ENCODE results near the gene HTD2.
"Not testable (repeated sequence)": the region's sequence is repeated elsewhere in the genome, so short reads cannot be mapped to it uniquely, and the experiment has no call there.

HTD2 gene

DNA sequence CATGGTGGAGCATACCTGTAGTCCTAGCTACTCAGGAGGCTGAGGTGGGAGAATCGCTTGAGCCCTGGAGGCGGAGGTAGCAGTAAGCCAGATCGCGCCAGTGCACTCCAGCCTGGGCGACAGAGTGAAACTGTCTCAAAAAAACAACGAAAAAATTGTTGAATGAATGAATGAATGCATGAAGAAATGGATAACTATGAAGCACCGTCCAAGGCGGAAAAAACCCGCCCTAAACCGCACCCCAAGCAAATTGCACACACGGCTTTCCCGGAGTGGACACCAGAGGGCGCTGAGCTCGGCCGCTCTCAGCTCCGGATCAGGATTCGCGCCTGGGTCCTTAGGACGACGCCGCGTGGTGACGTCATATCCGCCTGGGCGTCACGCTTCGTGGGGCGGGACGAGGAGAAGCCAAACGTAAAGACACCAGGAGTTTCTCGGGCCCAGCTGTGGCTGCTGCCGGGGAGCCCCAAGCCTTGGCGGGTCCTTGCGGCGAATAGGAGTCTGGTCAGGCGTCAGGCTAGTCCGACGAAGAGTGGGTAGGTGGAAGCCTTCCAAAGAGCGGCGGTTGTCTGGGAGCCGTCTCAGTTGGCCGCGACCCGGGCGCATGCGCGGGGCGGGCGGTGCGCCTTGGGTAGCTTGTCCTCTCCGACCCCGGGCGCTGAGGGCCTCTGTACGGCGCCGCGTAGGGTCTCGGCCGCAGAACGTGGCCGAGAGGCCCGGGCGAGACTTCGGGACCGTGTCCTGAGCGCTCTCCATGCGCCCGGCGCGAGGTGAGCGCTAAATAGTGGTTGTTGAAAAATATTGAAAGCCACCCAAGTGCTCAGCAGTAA lies at the start of gene HTD2, which contains the start of gene RPP14:
TSS of gene HTD2 (plus strand) at position 639 of the 830 bp plus-strand sequence. CDS start 11,094 bp downstream, outside the sequence.
TSS of gene RPP14 (plus strand) at position 364 of the 830 bp plus-strand sequence. CDS start 4,085 bp downstream, outside the sequence.
- DNase-seq: peak; percentile 90

DNA sequence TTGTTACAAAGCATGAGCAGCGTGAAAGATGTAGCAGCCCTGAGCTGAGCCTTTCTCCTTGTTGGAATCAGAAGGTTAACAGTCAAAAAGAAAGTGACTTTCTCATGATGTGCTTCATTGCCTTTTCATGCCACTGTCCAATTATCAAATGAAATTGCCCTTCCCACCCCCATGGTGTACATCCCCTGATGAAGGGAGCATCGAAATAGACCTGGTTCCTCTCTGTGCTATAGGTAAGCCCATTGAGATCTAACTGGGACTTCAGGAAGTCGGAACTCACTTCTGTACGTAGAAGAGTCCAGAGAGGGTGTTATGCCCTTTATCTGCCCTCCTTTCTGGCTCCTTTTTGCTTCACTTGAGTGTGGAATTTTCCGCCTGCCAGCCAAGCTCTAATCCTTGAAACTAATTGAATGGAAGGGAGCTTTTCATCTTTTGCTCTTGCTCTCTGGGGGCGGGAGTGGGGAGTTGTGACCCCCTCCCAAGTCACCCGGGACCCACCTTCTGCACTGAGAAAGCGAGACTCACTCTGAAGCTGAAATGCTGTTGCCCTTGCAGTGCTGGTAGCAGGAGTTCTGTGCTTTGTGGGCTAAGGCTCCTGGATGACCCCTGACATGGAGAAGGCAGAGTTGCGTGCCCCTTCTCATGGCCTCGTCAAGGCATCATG lies 47.8 kb upstream of the HTD2 start:
- DNase-seq: no peak

DNA sequence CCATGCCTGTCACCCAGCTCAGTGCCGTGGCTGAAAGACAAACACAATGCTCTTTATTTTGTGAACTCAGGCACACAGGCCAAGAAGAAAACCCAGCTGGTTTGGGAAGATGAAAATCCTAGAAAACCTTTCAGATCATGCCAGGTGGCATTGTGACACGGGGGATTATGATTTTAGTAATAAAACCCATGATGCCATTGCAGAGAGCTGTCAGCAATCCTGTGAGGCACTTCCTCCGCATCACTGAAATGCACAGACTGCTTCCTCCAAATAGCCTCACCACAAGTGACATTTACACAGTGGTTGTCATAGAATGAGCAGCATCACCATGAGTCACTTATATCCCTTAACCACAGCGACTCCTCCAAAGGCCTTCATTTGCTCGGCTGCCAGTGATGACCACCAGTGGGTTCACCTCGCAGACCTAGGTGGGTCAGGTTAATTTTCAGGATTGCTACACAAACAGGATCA lies 46.0 kb upstream of the HTD2 start:
- DNase-seq: no peak

DNA sequence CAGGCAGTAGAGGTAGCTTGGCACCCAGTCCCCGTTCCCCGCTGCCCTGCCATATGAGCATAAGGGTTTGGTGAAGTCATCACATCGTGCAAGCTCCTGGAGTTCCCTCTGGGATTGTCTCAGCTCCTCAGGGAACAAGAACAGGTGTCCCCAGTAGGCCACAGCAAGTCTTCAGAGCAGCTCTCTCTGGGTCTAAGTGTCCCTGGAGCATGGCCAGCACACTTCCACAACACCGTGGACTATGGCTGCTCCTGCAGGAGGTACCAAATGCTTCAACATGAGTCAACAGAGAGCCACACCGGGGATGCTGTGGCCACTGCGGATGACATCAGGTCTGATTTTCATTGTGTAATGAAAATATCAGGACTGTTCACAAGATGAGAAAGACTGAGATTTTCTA lies 45.6 kb upstream of the HTD2 start:
- DNase-seq: no peak

DNA sequence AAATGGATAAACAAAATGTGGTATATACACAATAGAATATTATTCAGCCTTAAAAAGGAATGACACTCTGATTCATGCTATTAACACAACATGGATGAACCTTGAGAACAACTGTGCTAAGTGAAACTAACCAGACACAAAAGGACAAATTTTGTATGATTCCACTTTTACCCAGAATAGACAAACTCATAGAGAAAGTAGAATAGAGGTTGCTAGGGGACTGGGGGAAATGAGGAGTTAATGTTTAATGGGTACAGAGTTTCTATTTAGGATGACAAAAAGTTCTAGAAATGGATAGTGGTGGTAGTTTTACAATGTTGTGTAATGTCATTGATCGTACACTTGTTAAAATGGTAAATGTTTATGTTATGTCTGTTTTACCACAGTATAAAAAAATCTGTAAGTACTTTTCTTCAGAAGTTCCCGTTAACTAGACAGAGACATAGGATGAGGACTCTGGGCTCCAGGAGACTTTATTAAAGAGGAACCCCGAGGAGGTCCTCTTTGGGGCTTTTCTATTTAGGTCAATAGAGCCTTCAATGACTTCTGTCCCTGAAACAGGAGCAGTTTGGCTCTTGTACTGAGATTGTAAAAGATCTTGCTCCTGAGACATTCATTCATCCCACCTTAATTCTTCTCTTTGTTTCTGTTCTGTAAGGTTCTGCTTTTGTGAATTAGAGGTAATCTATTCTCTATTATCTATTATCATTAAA lies 44.2 kb upstream of the HTD2 start:
- DNase-seq: no peak

DNA sequence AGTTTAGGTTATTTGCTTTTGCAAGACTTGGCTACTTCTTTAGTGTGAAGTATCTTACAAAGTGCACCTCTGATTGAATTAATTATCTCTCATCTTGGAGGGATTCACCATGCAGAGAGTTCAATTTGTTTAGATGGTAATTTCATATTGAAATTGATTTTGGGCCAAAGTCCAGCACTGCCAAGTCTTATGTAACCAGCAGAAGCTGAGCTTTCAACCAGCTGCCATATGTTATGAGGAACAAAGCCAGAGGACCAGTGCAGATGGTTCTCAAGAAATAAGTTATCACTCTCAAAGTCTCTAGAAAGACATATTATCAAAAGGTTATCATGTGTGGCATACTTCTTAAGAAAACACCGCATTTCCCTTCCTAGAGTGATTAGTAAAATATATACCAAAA lies 39.7 kb upstream of the HTD2 start:
- DNase-seq: no peak

DNA sequence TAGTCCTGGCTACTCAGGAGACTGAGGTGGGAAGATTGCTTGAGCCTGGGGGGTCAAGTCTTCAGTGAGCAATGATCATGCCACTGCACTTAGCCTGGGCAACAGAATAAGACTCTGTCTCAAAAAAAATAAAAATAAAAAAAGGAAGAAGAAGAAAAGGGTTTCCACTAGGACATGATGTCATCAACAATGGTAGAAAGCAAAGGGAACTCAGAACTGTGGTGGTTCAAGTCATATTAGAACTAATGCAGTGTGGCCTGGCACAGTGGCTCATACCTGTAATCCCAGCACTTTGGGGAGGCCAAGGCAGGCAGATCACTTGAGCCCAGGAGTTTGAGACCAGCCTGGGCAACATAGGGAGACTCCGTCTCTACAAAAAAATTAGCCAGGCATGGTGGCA lies 38.8 kb upstream of the HTD2 start:
- DNase-seq: not testable (repeated sequence)

DNA sequence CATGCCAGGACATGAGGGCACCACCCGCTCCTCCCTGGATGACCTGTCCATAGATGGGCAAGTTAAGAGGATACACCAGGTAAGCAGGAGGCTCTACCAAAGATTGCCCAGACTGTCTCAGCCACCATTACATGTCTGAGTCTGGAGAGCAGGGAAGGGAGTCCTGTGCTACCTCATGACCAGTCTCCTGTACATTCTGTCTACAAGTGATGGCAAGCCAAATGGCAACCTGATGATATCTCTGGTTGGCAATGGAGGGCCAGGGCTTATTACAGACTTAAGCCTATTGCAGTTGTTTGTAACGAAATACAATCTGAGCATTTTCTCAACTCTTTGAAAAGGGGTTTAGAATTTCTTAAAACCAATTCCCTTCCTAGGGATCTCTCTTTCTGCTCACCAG lies 37.0 kb upstream of the HTD2 start:
- DNase-seq: no peak

DNA sequence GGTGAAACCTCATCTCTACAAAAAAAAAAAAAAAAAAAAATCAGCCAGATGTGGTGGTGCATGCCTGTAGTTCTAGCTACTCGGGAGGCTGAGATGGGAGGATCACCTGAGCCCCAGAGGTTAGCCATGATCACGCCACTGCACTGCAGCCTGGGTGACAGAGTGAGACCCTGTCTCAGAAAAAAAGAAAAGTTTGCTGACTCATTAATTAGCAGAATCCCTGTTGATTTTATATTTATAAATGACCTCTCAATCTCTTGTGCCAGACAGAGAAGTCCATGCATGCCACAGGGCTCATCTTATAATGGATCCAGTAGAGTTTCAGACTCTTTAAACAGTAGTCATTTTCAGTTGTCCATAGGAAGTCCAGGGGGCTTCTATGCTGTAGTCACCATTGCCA lies 35.8 kb upstream of the HTD2 start:
- DNase-seq: no peak

DNA sequence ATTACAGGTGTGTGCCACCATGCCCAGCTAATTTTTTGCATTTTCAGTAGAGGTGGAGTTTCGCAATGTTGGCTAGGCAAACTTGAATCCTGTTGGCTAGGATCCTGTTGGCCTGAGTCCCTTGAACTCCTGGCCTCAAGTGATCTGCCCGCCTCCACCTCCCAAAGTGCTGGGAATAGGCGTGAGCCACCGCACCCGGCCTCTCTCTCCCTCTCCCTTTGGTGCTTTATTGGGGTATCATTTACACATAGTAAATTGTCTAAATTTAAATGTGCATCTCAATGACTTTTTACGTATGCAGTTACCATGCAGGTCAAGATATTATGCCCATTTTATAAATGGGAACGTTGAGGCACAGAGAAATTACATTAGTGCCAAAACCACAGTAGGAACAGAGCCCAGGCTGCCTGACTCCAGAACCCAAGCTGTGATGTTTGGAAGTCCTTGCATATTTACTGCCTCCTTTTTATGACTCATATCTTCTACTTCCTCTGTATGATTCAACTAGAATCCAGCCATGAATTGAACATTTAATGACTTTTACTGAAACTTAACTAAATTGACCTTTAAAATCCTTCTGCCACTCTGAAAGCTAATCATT lies 34.3 kb upstream of the HTD2 start:
- no peak for DNase-seq

DNA sequence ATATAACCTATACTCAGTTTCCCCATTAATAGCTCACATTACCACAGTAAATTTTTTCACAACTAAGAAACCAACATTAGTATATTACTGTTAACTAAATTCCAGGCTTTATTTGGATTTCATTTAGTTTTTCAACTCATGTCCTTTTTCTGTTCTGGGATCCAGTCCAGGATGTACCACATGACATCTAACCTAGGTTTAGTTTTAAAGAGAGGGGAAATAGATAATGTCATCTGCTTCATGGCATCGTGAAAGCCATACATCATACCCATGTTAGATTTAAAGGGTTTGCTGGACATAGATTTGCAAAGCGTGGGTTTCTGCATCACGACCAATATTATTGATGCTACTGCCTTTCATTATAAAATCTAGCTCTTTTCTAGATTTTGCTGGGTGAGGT lies 33.4 kb upstream of the HTD2 start:
- no peak for DNase-seq

DNA sequence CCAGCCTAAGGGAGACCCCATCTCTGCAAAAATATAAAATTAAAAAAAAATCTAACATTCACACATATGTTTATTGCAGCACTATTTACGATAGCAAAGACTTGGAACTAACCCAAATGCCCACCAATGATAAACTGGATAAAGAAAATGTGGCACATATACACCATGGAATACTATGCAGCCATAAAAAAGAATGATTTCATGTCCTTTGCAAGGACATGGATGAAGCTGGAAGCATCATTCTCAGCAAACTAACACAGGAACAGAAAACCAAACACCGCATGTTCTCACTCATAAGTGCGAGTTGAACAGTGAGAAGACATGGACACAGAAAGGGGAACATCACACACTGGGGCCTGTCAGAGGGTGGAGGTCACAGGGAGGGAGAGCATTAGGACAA lies 33.0 kb upstream of the HTD2 start:
- DNase-seq: not testable (repeated sequence)

DNA sequence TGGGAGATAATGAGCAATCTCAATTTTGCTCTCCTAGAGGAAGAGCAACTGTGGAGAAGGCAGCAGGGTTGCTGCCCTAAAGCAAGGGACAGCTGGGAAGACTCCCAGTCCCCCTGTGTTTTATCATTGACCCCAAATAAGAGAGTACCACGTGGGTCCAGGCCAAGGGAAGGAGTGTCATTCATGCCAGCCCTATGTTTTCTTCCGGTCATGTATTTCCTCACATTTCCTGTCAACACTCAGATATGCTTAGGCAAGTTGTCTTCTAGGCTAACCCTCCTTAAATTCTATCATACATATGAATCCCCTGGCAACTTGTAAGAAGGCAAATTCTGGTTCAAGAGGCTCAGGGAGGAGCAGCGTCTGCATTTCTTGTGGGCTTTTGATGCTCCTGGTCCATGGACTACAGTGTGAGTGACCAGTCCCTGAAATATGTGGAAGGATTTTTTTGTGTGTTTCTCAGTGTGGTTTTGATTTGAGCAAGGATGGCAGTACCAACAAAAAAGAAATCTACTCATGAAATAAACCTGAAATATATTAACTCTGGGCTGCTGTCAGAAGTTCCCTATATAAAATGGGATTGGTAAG lies 32.2 kb upstream of the HTD2 start:
- no peak for DNase-seq

DNA sequence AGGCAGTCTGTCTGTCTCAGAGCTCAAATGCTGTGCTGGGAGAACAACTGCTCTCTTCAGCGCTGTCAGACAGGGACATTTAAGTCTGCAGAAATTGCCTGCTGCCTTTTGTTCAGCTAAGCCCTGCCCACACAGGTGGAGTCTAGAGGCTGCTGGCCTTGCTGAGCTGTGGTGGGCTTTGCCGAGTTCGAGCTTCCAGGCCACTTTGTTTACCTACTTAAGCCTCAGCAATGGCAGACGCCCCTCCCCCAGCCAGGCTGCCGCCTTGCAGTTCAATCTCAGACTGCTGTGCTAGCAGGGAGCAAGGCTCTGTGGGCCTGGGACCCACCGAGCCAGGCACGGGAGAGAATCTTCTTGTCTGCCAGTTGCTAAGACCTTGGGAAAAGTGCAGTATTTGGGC lies 25.3 kb upstream of the HTD2 start:
- no peak for DNase-seq

DNA sequence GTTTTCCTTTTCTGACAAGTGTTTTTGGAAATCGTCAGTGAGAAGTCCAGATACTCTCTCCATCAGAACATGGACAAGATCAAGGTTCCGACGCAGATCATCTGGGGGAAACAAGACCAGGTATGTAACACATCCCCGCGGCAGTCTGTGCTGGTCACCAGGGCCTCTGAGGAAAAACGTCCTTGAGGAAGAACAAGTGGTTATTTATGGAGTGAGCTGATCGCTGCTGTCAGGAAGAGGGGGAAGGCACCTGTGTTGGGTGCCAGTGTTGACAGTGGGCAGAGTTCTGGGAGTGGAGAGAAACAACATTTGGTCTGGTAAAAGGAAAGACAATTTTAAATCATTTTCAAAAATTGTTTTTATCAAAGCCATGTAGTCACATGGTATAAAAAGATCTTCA lies 21.0 kb upstream of the HTD2 start:
- no peak for DNase-seq

DNA sequence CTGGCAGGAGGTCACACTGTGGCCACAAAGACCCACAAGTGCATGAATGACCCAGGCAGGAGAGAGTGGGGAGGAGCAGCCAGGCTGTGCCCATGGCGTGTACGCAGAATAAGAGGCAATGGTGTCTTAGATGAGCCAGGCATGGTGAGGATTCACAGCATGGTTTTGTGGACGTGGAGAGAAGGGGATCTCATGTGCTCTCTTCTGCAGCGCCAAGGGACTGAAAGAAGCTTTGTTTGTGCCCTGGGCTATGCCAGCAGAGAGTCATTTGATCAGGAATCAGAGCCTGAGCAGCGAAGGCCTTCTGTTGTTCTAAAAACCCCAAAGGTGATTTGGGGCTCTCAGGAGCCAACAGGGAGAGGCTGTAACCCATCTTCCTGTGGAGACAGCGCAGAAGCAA lies 19.0 kb upstream of the HTD2 start:
- DNase-seq: no peak

DNA sequence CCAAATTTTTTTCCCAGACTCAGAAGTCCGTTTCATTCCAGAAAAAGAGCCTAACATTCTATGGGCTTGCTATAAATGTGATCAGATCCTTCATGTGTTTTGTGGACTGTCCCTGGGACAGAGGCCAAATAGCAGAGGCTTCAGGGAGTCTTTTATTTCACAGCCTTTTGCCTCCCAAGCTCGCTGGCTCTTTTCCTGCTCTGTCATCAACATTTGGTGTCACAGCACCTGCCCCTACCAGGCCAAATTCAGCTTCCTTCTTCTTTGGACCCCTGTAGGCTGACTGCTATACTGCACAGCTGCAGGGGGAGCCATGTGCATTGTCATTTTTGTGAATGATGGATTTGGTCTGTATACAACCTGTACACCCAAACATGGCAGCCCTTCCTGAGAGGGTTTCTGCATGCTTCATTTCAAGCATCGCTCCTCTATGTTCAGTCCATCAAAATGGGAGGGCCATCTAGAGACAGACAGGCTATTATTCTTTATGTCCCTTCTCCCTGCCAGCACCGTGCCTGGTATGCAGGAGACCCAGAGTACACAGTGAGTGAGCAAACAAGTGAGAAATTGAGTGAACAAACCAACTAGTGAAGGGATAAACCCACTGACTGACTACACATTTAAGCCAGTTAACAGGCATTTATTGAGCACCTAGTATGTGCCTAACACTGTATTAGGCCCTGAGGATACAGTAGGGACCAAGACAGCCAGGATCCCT lies 18.1 kb upstream of the HTD2 start:
- no peak for DNase-seq

DNA sequence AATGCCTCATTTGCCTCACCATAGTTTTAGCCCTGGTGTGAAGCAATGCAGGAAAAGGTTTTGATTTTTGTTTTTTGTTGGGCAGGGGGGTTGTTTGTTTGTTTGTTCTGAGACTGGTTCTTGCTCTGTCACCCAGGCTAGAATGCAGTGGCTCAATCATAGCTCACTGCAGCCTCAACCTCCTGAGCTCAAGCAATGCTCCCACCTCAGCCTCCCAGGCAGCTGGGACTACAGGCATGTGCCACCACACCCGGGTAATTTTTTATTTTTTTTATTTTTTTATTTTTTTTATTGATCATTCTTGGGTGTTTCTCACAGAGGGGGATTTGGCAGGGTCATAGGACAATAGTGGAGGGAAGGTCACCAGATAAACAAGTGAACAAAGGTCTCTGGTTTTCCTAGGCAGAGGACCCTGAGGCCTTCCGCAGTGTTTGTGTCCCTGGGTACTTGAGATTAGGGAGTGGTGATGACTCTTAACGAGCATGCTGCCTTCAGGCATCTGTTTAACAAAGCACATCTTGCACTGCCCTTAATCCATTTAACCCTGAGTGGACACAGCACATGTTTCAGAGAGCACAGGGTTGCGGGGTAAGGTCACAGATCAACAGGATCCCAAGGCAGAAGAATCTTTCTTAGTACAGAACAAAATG lies 17.2 kb upstream of the HTD2 start:
- not testable (repeated sequence) for DNase-seq

DNA sequence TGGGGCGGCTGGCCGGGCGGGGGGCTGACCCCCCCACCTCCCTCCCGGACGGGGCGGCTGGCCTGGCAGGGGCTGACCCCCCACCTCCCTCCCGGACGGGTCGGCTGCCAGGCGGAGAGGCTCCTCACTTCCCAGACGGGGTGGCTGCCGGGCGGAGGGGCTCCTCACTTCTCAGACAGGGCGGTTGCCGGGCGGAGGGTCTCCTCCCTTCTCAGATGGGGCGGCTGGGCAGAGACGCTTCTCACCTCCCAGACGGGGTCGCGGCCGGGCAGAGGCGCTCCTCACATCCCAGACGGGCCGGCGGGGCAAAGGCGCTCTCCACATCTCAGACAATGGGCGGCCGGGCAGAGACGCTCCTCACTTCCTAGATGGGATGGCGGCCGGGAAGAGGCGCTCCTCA lies 15.9 kb upstream of the HTD2 start:
- not testable (repeated sequence) for DNase-seq

DNA sequence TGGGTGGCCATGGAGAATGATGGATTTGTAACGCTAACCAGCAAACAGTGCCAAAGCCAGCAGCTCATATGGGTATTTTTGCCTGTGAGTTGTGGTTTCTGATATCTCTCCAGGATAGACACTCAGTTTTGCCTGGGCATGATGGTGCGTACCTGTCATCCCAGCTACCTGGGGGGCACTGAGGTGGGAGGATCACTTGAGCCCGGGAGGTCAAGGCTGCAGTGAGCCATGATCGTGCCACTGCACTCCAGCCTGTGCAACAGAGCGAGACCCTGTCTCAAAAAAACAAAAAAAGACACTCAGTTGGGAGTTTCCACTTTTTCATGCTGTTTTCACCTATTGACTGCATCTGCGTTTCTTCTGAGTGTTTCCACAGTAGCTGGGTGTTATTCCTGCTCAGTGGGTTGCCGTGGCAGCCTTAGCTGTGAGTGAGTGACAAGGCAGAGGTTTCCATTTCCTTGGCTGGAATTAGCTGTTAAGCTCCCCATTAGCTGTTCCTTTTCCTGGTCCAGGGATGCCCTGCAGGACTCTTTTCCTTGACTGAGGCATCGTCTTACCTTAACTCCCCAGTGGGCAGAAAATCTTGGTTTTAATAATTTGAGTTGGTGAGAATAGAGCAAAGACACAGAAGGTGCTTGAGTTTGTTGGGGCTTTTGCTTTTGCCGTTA lies 14.5 kb upstream of the HTD2 start:
- no peak for DNase-seq

DNA sequence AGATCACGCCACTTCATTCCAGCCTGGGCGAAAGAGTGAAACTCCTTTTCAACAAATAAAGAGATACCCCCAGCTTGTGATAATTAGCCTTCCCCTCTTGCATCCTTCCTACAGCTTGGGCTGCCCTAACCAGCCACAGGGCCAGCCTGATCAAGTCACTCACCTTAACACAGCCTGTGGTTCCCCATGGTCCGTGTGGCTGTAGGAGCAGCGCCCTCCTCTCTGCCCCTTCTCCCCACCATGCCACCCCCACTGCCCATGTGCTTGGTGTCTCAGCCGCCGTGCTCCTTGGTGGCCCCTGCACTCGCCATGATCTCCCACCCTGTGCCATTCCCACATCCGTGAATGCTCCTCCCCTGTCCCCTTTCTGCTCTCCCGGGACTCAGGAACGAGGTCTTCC lies 13.5 kb upstream of the HTD2 start:
- DNase-seq: no peak

Data from NCI-H1092 (cell line).